ENCODE data around the gene PPP2R1B. TPM values are rescaled to one million over a fixed set of nuclear protein-coding genes. Genes with fewer than 3 reads are reported as not detected.
A peak's percentile ranks its signal among the peaks of the same experiment; 100 is the strongest.

Gene PPP2R1B
- total RNA-seq, 2 experiments from 2014 or later, result 34.5 to 39.2 TPM

DNA sequence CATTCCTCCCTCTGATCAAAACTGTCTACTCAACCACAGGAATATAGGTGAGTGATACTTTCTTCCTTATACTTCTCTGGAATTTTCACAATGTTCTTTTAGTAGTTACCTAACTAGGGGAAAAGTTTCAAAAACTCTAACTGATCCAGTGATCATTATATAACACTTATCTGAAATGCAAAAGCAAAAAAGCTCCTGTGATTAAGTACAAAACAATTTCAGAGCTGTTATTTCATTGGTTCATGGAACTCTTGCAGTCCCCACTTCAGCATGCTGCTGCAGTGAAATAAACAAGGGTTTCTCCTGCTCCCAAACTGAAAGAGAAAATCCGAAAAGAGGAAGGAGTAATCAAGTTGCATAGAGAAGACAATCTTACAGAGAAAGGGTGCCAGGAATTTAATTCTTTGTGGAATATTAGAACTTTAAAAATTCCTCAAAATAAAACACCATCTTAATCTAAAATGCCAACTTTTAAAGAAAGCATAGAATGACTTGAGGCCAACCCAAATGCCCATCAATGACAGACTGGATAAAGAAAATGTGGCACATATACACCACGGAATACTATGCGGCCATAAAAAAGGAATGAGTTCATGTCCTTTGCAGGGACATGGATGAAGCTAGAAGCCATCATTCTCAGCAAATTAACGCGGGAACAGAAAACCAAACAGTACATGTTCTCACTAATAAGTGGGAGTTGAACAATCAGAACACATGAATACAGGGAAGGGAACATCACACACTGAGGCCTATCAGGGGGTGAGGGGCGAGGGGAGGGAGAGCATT is 20.3 kb downstream of the PPP2R1B start:
- ATAC-seq (ENCODE audit: poor library complexity), result no peak
- peak overlapping the region; percentile 25 for H3K27ac Mint-ChIP-seq
- Histone ChIP-seq H3K27ac (ENCODE audit: low read depth in 1 of 2, low read length in 2 of 2) (no peak overlapping the region), H3K27me3 (ENCODE audit: control insufficient read depth in 1 of 2, insufficient read depth in 2 of 2, low read length in 2 of 2) (no peaks in the 10 kb centered on the region), H3K4me1 (ENCODE audit: insufficient read depth, low read length) (no peaks in the 10 kb centered on the region), H3K9me3 (ENCODE audit: control insufficient read depth in 1 of 2, insufficient read depth in 1 of 2, low read length in 2 of 2) (no peaks in the 10 kb centered on the region), H3K36me3 (ENCODE audit: insufficient read depth, low read length) (peaks cover 80% of the 10 kb centered on the region), H3K4me3 (ENCODE audit: low read length) (no peak overlapping the region)
- H3K36me3 Mint-ChIP-seq (ENCODE audit: low read depth), result peaks cover 97% of the 10 kb centered on the region
- H3K4me3 Mint-ChIP-seq, result no peak overlapping the region
- ChIA-PET POLR2A (no interaction called here), CTCF (no interaction called here)
- DNase-seq, result no peak
- H3K4me1 Mint-ChIP-seq (ENCODE audit: low read depth), result peaks cover 4% of the 10 kb centered on the region
- H3K27me3 Mint-ChIP-seq, result no peaks in the 10 kb centered on the region
- intact Hi-C loops (cut with DNase I, micrococcal nuclease), result no loop called here
- peaks cover 2% of the 10 kb centered on the region for H3K9me3 Mint-ChIP-seq
- TF ChIP-seq, protein P1, sequence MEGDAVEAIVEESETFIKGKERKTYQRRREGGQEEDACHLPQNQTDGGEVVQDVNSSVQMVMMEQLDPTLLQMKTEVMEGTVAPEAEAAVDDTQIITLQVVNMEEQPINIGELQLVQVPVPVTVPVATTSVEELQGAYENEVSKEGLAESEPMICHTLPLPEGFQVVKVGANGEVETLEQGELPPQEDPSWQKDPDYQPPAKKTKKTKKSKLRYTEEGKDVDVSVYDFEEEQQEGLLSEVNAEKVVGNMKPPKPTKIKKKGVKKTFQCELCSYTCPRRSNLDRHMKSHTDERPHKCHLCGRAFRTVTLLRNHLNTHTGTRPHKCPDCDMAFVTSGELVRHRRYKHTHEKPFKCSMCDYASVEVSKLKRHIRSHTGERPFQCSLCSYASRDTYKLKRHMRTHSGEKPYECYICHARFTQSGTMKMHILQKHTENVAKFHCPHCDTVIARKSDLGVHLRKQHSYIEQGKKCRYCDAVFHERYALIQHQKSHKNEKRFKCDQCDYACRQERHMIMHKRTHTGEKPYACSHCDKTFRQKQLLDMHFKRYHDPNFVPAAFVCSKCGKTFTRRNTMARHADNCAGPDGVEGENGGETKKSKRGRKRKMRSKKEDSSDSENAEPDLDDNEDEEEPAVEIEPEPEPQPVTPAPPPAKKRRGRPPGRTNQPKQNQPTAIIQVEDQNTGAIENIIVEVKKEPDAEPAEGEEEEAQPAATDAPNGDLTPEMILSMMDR (IDR thresholded peaks at IDR 0.05), result no peak

DNA sequence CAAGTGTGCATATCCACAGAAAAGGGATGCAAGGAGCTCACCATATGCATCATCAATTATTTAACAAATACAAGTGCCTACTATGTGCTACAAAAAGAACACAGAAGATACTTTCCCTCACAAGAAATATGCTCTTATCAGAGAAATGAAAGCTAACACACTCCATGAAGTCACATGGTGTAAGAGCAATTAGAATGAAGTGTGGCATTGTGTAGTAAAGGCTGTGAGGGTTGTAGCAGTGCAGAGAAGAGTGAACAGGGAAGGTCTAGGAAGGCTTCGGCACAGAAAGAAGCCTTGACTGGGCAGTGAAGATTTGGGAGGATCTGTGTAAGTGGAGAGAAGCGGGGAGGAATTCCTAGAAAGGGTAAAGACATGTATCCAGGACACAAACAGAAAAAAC is 22.5 kb downstream of the PPP2R1B start:
- Mint-ChIP-seq H3K36me3 (ENCODE audit: low read depth) (peaks cover 97% of the 10 kb centered on the region), H3K4me3 (no peak overlapping the region), H3K9me3 (peaks cover 2% of the 10 kb centered on the region), H3K27me3 (no peaks in the 10 kb centered on the region), H3K4me1 (ENCODE audit: low read depth) (peaks cover 4% of the 10 kb centered on the region), H3K27ac (no peak overlapping the region)
- peaks cover 77% of the 10 kb centered on the region for H3K36me3 ChIP-seq (ENCODE audit: insufficient read depth, low read length)
- no peak overlapping the region for H3K27ac ChIP-seq (ENCODE audit: low read depth in 1 of 2, low read length in 2 of 2)
- no peaks in the 10 kb centered on the region for H3K9me3 ChIP-seq (ENCODE audit: control insufficient read depth in 1 of 2, insufficient read depth in 1 of 2, low read length in 2 of 2)
- CTCF ChIA-PET, result no interaction called here
- POLR2A ChIA-PET, result interaction anchor here (1.2 kb wide), 1 partner anchor 23 kb away, joined by 3 read pairs; no protein-coding TSS in a partner anchor
- H3K27me3 ChIP-seq (ENCODE audit: control insufficient read depth in 1 of 2, insufficient read depth in 2 of 2, low read length in 2 of 2), result no peaks in the 10 kb centered on the region
- no peak overlapping the region for H3K4me3 ChIP-seq (ENCODE audit: low read length)
- intact Hi-C loops (cut with DNase I, micrococcal nuclease), result no loop called here
- no peaks in the 10 kb centered on the region for H3K4me1 ChIP-seq (ENCODE audit: insufficient read depth, low read length)
- ATAC-seq (ENCODE audit: poor library complexity) (no peak), DNase-seq (no peak)
- TF ChIP-seq, protein P1 (IDR thresholded peaks at IDR 0.05), result no peak

DNA sequence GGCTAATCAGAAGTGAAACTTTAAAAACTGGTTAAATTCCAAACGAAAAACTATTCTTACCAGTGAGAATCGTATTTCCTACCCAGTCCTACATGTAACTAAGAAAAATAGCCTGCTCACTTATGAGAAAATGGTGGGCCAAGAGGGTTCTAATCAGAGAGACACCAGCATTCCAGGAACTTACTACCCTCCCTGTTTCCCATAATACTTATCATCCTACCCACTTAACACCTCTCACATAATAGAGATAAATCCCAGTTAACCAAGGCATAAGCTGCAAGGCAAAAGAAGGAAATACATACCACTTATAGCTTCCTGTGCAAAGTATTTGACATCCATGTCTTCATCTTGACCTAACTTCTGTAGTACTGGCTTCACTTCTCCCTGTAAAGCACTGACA is 24.4 kb downstream of the PPP2R1B start:
- intact Hi-C loops (cut with DNase I, micrococcal nuclease), result no loop called here
- no peak overlapping the region for H3K27ac ChIP-seq (ENCODE audit: low read depth in 1 of 2, low read length in 2 of 2)
- H3K4me3 Mint-ChIP-seq, result no peak overlapping the region
- ATAC-seq (ENCODE audit: poor library complexity) (no peak), DNase-seq (no peak)
- ChIA-PET POLR2A (no interaction called here), CTCF (interaction anchor here (1.0 kb wide), 1 partner anchor 25 kb away, joined by 3 read pairs; the partner anchor contains the start of gene PPP2R1B)
- H3K27me3 Mint-ChIP-seq, result no peaks in the 10 kb centered on the region
- H3K4me3 ChIP-seq (ENCODE audit: low read length), result no peak overlapping the region
- peaks cover 63% of the 10 kb centered on the region for H3K36me3 ChIP-seq (ENCODE audit: insufficient read depth, low read length)
- peaks cover 85% of the 10 kb centered on the region for H3K36me3 Mint-ChIP-seq (ENCODE audit: low read depth)
- no peaks in the 10 kb centered on the region for H3K9me3 ChIP-seq (ENCODE audit: control insufficient read depth in 1 of 2, insufficient read depth in 1 of 2, low read length in 2 of 2)
- peaks cover 2% of the 10 kb centered on the region for H3K9me3 Mint-ChIP-seq
- H3K4me1 Mint-ChIP-seq (ENCODE audit: low read depth), result peaks cover 2% of the 10 kb centered on the region
- H3K4me1 ChIP-seq (ENCODE audit: insufficient read depth, low read length), result peaks cover under 1% of the 10 kb centered on the region
- H3K27ac Mint-ChIP-seq, result no peak overlapping the region
- TF ChIP-seq, protein P1 (IDR thresholded peaks at IDR 0.05), result no peak
- no peaks in the 10 kb centered on the region for H3K27me3 ChIP-seq (ENCODE audit: control insufficient read depth in 1 of 2, insufficient read depth in 2 of 2, low read length in 2 of 2)

Measured in CD4-positive, alpha-beta T cell (primary cell).